H1 (cell line): ENCODE results near the gene VAPA. TPM values are rescaled to one million over a fixed set of nuclear protein-coding genes. Genes with fewer than 3 reads are reported as not detected.

Experiments used
- CTCF ChIA-PET: fragments of 300-600 bp; sonication (Branson Sonifier 250); formaldehyde crosslinking; loops from one replicate; lab custom pipeline; 2021; ENCODE audit not compliant: partially characterized antibody; lab: Charles Lee
- POLR2A ChIA-PET: fragments of 300-600 bp; sonication (Branson Sonifier 250); formaldehyde crosslinking; loops from one replicate; lab custom pipeline; 2021; ENCODE audit warnings: inconsistent platforms; ENCODE audit not compliant: partially characterized antibody; lab: Charles Lee
- DNase-seq, 2 experiments: peaks; one replicate each; pipeline versions ENCODE4 v3.0.0 to v3.0.0-alpha.2; 2010 to 2022; ENCODE audit warnings: low spot score in 2 of 2, low read depth in 1 of 2, mixed read lengths in 1 of 2
- FAIRE-seq: peaks from 2 replicates; lab custom pipeline; 2011; peaks lifted over from hg19 to GRCh38; lab: Jason Lieb, UNC
- H2AFZ ChIP-seq: 2 replicates; pipeline ENCODE4 v1.8.1; 2012; ENCODE audit warnings: low read length, inconsistent platforms
- H2AK5ac ChIP-seq: 2 replicates; pipeline ENCODE4 v1.6.1; 2013; ENCODE audit warnings: low read depth, low read length
- H2BK120ac ChIP-seq: replicated peaks from 2 replicates; pipeline ENCODE3; 2013; ENCODE audit warnings: low read depth, low read length, inconsistent platforms
- H2BK12ac ChIP-seq: 2 replicates; pipeline ENCODE4 v1.6.1; 2013; ENCODE audit warnings: low read depth, low read length
- H2BK15ac ChIP-seq: 2 replicates; pipeline ENCODE4 v1.6.1; 2013; ENCODE audit warnings: low read length
- H2BK20ac ChIP-seq: 2 replicates; pipeline ENCODE4 v1.6.1; 2013; ENCODE audit warnings: low read length
- H2BK5ac ChIP-seq: 2 replicates; pipeline ENCODE4 v1.6.1; 2013; ENCODE audit warnings: low read depth, low read length
- H3K14ac ChIP-seq: 2 replicates; pipeline ENCODE4 v1.6.1; 2013; ENCODE audit warnings: inconsistent platforms; ENCODE audit not compliant: insufficient read length
- H3K18ac ChIP-seq: 2 replicates; pipeline ENCODE4 v1.6.1; 2013; ENCODE audit warnings: low read length; ENCODE audit errors: extremely low read depth
- H3K23ac ChIP-seq: 2 replicates; pipeline ENCODE4 v1.6.1; 2013; ENCODE audit warnings: inconsistent platforms; ENCODE audit not compliant: insufficient read length
- H3K23me2 ChIP-seq: 2 replicates; pipeline ENCODE4 v1.6.1; 2013; ENCODE audit warnings: low read depth, low read length
- H3K27ac ChIP-seq: 2 replicates; pipeline ENCODE4 v1.6.1; 2011; ENCODE audit warnings: low read depth, low read length, inconsistent platforms
- H3K27me3 ChIP-seq, 4 experiments: replicated peaks in 1 of 4; 1 replicate in 1 of 4; 2 replicates in 3 of 4; pipeline versions ENCODE4 v1.6.1 to v1.8.1; 2011 to 2013; ENCODE audit warnings: low read length in 3 of 4, mild to moderate bottlenecking in 3 of 4, inconsistent platforms in 2 of 4, mixed read lengths in 2 of 4, moderate library complexity in 1 of 4; ENCODE audit not compliant: control insufficient read depth in 3 of 4, insufficient read depth in 3 of 4; ENCODE audit errors: extremely low read depth in 1 of 4
- H3K36me3 ChIP-seq, 4 experiments: 2 replicates each; pipeline versions ENCODE4 v1.6.1 to v1.8.1; 2011 to 2013; ENCODE audit warnings: mild to moderate bottlenecking in 4 of 4, low read length in 3 of 4, moderate library complexity in 2 of 4, control low read depth in 1 of 4, inconsistent platforms in 1 of 4; ENCODE audit not compliant: insufficient read depth in 4 of 4, control insufficient read depth in 2 of 4
- H3K4ac ChIP-seq: replicated peaks from 2 replicates; pipeline ENCODE3; 2013; ENCODE audit warnings: low read length, low read depth, mixed read lengths, inconsistent platforms; ENCODE audit not compliant: insufficient read length
- H3K4me1 ChIP-seq, 4 experiments: replicated peaks in 1 of 4; 1 replicate in 1 of 4; 2 replicates in 3 of 4; pipeline versions ENCODE4 v1.6.1 to v1.8.1; 2011 to 2013; ENCODE audit warnings: low read length in 3 of 4, inconsistent platforms in 2 of 4, mixed read lengths in 1 of 4; ENCODE audit not compliant: insufficient read depth in 4 of 4, control insufficient read depth in 3 of 4
- H3K4me2 ChIP-seq, 2 experiments: 2 replicates each; pipeline versions ENCODE4 v1.6.1 to v1.8.1; 2011 to 2013; ENCODE audit warnings: low read depth in 2 of 2, low read length in 2 of 2, control low read depth in 1 of 2, inconsistent platforms in 1 of 2, mild to moderate bottlenecking in 1 of 2; ENCODE audit not compliant: insufficient read depth in 1 of 2
- H3K4me3 ChIP-seq, 4 experiments: fragments of 200-600, 300-600 bp in 1 of 4; sonication (generic), shearing (Covaris generic), sonication (Bioruptor Twin) in 1 of 4; 2 replicates each; pipeline versions ENCODE4 v1.5.1 to v1.8.1; 2011 to 2016; ENCODE audit warnings: low read length in 4 of 4, low read depth in 3 of 4, control low read depth in 2 of 4, inconsistent platforms in 2 of 4, mild to moderate bottlenecking in 2 of 4, mixed read lengths in 1 of 4, moderate library complexity in 1 of 4; ENCODE audit not compliant: insufficient read depth in 2 of 4; ENCODE audit errors: extremely low read depth in 1 of 4
- H3K56ac ChIP-seq: replicated peaks from 2 replicates; pipeline ENCODE3; 2013; ENCODE audit warnings: low read depth, mild to moderate bottlenecking, mixed read lengths, low read length, inconsistent platforms; ENCODE audit not compliant: insufficient read length
- H3K79me1 ChIP-seq: 2 replicates; pipeline ENCODE4 v1.6.1; 2013; ENCODE audit warnings: low read depth, low read length, control low read depth
- H3K79me2 ChIP-seq, 2 experiments: 2 replicates each; pipeline versions ENCODE4 v1.6.1 to v1.8.1; 2012 to 2013; ENCODE audit warnings: low read length in 2 of 2, mild to moderate bottlenecking in 2 of 2, inconsistent platforms in 1 of 2; ENCODE audit not compliant: insufficient read depth in 2 of 2, control insufficient read depth in 1 of 2
- H3K9ac ChIP-seq, 4 experiments: replicated peaks in 1 of 4; 1 replicate in 1 of 4; 2 replicates in 3 of 4; pipeline versions ENCODE4 v1.6.1 to v1.8.1; 2011 to 2013; ENCODE audit warnings: low read depth in 3 of 4, low read length in 3 of 4, control low read depth in 2 of 4, mild to moderate bottlenecking in 2 of 4, moderate library complexity in 2 of 4, inconsistent platforms in 1 of 4; ENCODE audit errors: extremely low read depth in 1 of 4
- H3K9me3 ChIP-seq, 2 experiments: 2 replicates each; pipeline versions ENCODE4 v1.6.1 to v1.8.1; 2012 to 2013; ENCODE audit warnings: mild to moderate bottlenecking in 2 of 2, moderate library complexity in 2 of 2, control low read depth in 1 of 2, inconsistent platforms in 1 of 2, low read depth in 1 of 2, low read length in 1 of 2, mixed read lengths in 1 of 2; ENCODE audit not compliant: insufficient read depth in 2 of 2
- H4K20me1 ChIP-seq, 2 experiments: replicated peaks in 1 of 2; 2 replicates each; pipeline versions ENCODE3 to v1.8.1; 2011 to 2013; ENCODE audit warnings: inconsistent platforms in 2 of 2, low read length in 2 of 2, mild to moderate bottlenecking in 1 of 2; ENCODE audit not compliant: insufficient read depth in 2 of 2, control insufficient read depth in 1 of 2
- H4K5ac ChIP-seq: 2 replicates; pipeline ENCODE4 v1.6.1; 2013; ENCODE audit warnings: low read length, low read depth, mixed read lengths, inconsistent platforms; ENCODE audit not compliant: insufficient read length
- H4K8ac ChIP-seq: 2 replicates; pipeline ENCODE4 v1.8.0; 2013; ENCODE audit warnings: mild to moderate bottlenecking, moderate library complexity, low read length, inconsistent platforms; ENCODE audit not compliant: insufficient read depth; ENCODE audit errors: extremely low read depth
- H4K91ac ChIP-seq: replicated peaks from 2 replicates; pipeline ENCODE3; 2013; ENCODE audit warnings: low read length, mixed read lengths, inconsistent platforms; ENCODE audit not compliant: insufficient read length
- EZH2 ChIP-seq: fragments of 200-600 bp; sonication (generic); IDR thresholded peaks from 2 replicates; pipeline ENCODE4 v1.7.1; 2012; ENCODE audit warnings: low read depth, mild to moderate bottlenecking, moderate library complexity, low read length, inconsistent platforms; ENCODE audit not compliant: severe bottlenecking
- HDAC6 ChIP-seq: IDR thresholded peaks from one replicate; pipeline ENCODE4 v1.7.1; 2012; ENCODE audit warnings: low read depth, mild to moderate bottlenecking, inconsistent platforms, low read length, moderate library complexity
- ZNF274 ChIP-seq: IDR thresholded peaks from 2 replicates; pipeline ENCODE4 v1.7.0; 2012; ENCODE audit warnings: low read length, borderline replicate concordance; ENCODE audit errors: extremely low read depth
- WGBS, 2 experiments: shearing (Covaris generic) in 1 of 2; methylation state at CpG; one replicate each; pipeline versions ENCODE4 v1.1.6 to v1.1.7; 2013 to 2015; ENCODE audit warnings: low lambda C conversion rate in 2 of 2, mixed read lengths in 2 of 2, inconsistent platforms in 1 of 2, low coverage in 1 of 2, missing lambda C conversion rate in 1 of 2; ENCODE audit not compliant: insufficient replicate concordance in 2 of 2, insufficient coverage in 1 of 2, insufficient read length in 1 of 2; ENCODE audit errors: extremely low coverage in 1 of 2, missing lambda C conversion rate in 1 of 2; 5-methylcytosine and 5-hydroxymethylcytosine counted together
- polyA plus RNA-seq, 7 experiments: library from polyadenylated mRNA; depleted of rRNA in 3 of 7; stranded (reverse) in 5 of 7; unstranded in 2 of 7; fragments of >200 nt in 5 of 7; fragments of 200-250 nt in 2 of 7; gene quantifications; 1 replicate in 5 of 7; 2 replicates in 1 of 7; 4 replicates in 1 of 7; pipeline versions ENCODE4 v1.2.1 to v1.2.3, GENCODE V29; 2011 to 2013; ENCODE audit warnings: missing spikeins in 2 of 7, mixed read lengths in 2 of 7
- total RNA-seq: library from RNA; stranded (reverse); fragmentation: NEBNext Ultra II Directional; extraction: Animal tissue kit (Norgen Biotek cat#: 25700); gene quantifications from 2 replicates; pipeline ENCODE4 v1.2.1, GENCODE V29; 2021

Gene VAPA
- total and polyA plus RNA-seq, 2 of the 8 experiments (the other 6 are each of a cell fraction or from before 2014, with no cell fraction given) = 79.7 to 130 TPM

GRCh38 chr18:9991011-9992000, 77.5 kb downstream of the VAPA start:
- H3K9ac ChIP-seq = no peak overlapping the region
- FAIRE-seq (no peak), DNase-seq (no peak)
- no peak overlapping the region for H3K27ac ChIP-seq
- no peak overlapping the region for H3K4me3 ChIP-seq
- no peak overlapping the region for H4K8ac ChIP-seq
- H2BK20ac ChIP-seq = no peak overlapping the region
- no peaks in the 10 kb centered on the region for H3K9me3 ChIP-seq
- no peak overlapping the region for H2BK12ac ChIP-seq
- no peaks in the 10 kb centered on the region for H3K79me2 ChIP-seq
- H3K79me1 ChIP-seq = no peaks in the 10 kb centered on the region
- no peak overlapping the region for H3K23ac ChIP-seq
- no peak overlapping the region for H3K18ac ChIP-seq
- H3K36me3 ChIP-seq = no peaks in the 10 kb centered on the region
- no peak overlapping the region for H3K56ac ChIP-seq
- ChIA-PET CTCF (interaction anchor here (1.1 to 1.9 kb wide), 3 partner anchors 19 to 527 kb away, joined by 3 to 4 read pairs (median 3); no protein-coding TSS in a partner anchor), POLR2A (no interaction called here)
- no peak overlapping the region for H2BK5ac ChIP-seq
- no peak overlapping the region for H4K91ac ChIP-seq
- H3K27me3 ChIP-seq = 0 out of 7 replicates have a peak, but pooled peaks cover 0 to 2% (median 0%) of the 10 kb centered on the region in 4 experiments
- no peak overlapping the region for H2AK5ac ChIP-seq
- H3K23me2 ChIP-seq = no peaks in the 10 kb centered on the region
- WGBS, 2 experiments = 92% methylated on average over 29 of the region's 29 CpGs; no CpG with 5 or more reads in 1 of the 2 experiments
- H4K20me1 ChIP-seq = no peaks in the 10 kb centered on the region
- no peak overlapping the region for H2AFZ ChIP-seq
- no peak overlapping the region for H3K4ac ChIP-seq
- TF ChIP-seq HDAC6 = no peak
- no peak for TF ChIP-seq EZH2
- no peak for TF ChIP-seq ZNF274
- H3K4me2 ChIP-seq = no peak overlapping the region
- no peaks in the 10 kb centered on the region; a peak in 1 of 7 replicates for H3K4me1 ChIP-seq
- no peak overlapping the region for H3K14ac ChIP-seq
- H4K5ac ChIP-seq = no peak overlapping the region
- H2BK15ac ChIP-seq = no peak overlapping the region
- no peak overlapping the region for H2BK120ac ChIP-seq
